ENCODE data around the gene ZNF732. TPM values are rescaled to one million over a fixed set of nuclear protein-coding genes. Genes with fewer than 3 reads are reported as not detected.
"Not testable (repeated sequence)": the region's sequence is repeated elsewhere in the genome, so short reads cannot be mapped to it uniquely, and the experiment has no call there.

The ZNF732 gene
- total and polyA plus RNA-seq, 2 experiments from 2014 or later: not detected

- H3K4me3 ChIP-seq: no peak overlapping the region
- H3K36me3 ChIP-seq (replicated peaks; ENCODE audit: insufficient read depth, low read depth): no peaks in the 10 kb centered on the region
- H3K9me2 ChIP-seq (replicated peaks; ENCODE audit: insufficient read depth): no peaks in the 10 kb centered on the region
- H3K9me3 ChIP-seq (ENCODE audit: low read depth): no peaks in the 10 kb centered on the region
- H3K27me3 ChIP-seq: no peaks in the 10 kb centered on the region
- no peaks in the 10 kb centered on the region for H4K20me1 ChIP-seq (ENCODE audit: insufficient read depth, poor library complexity, severe bottlenecking)
- peak; percentile 35 for DNase-seq (ENCODE audit: low spot score)
- WGBS (ENCODE audit: low lambda C conversion rate, missing lambda C conversion rate): 68% methylated on average over 15 of the region's 15 CpGs
- no peaks in the 10 kb centered on the region for H3K79me2 ChIP-seq
- H3K27ac ChIP-seq: no peak overlapping the region
- H2AFZ ChIP-seq: no peak overlapping the region
- no peak overlapping the region for H3K4me2 ChIP-seq
- TF ChIP-seq EZH2phosphoT487 (IDR thresholded peaks at IDR 0.05; ENCODE audit: low read depth, severe bottlenecking, unreplicated experiment): no peak
- peak; percentile 47 for TF ChIP-seq CTCF (IDR thresholded peaks at IDR 0.05; ENCODE audit: poor library complexity)
- H3K4me1 ChIP-seq (ENCODE audit: insufficient read depth): no peaks in the 10 kb centered on the region
These were observed 63.0 kb downstream of the ZNF732 start for GRCh38 chr4:242121-242848.

GRCh38 chr4:241411-241810 is 63.9 kb downstream of the ZNF732 start:
- not testable (repeated sequence) for H3K4me1 ChIP-seq (ENCODE audit: insufficient read depth); H3K27ac ChIP-seq; H3K9me2 ChIP-seq (replicated peaks; ENCODE audit: insufficient read depth); H4K20me1 ChIP-seq (ENCODE audit: insufficient read depth, poor library complexity, severe bottlenecking); H3K4me3 ChIP-seq; H3K4me2 ChIP-seq; DNase-seq (ENCODE audit: low spot score); H3K27me3 ChIP-seq; H3K36me3 ChIP-seq (replicated peaks; ENCODE audit: insufficient read depth, low read depth); H2AFZ ChIP-seq; H3K79me2 ChIP-seq; H3K9me3 ChIP-seq (ENCODE audit: low read depth)
- 87% methylated on average over 7 of the region's 7 CpGs for WGBS (ENCODE audit: low lambda C conversion rate, missing lambda C conversion rate)

GRCh38 chr4:236028-236427 is 69.2 kb downstream of the ZNF732 start:
- peaks cover 4% of the 10 kb centered on the region for H3K9me3 ChIP-seq (ENCODE audit: low read depth)
- H3K9me2 ChIP-seq (replicated peaks; ENCODE audit: insufficient read depth): no peaks in the 10 kb centered on the region
- H3K4me1 ChIP-seq (ENCODE audit: insufficient read depth): no peaks in the 10 kb centered on the region
- H3K27ac ChIP-seq: no peak overlapping the region
- no peak for DNase-seq (ENCODE audit: low spot score)
- H3K4me2 ChIP-seq: no peak overlapping the region
- no peaks in the 10 kb centered on the region for H3K79me2 ChIP-seq
- no peaks in the 10 kb centered on the region for H4K20me1 ChIP-seq (ENCODE audit: insufficient read depth, poor library complexity, severe bottlenecking)
- no peak overlapping the region for H2AFZ ChIP-seq
- 92% methylated on average over 2 of the region's 2 CpGs for WGBS (ENCODE audit: low lambda C conversion rate, missing lambda C conversion rate)
- no peaks in the 10 kb centered on the region for H3K36me3 ChIP-seq (replicated peaks; ENCODE audit: insufficient read depth, low read depth)
- TF ChIP-seq CTCF (IDR thresholded peaks at IDR 0.05; ENCODE audit: poor library complexity): no peak
- TF ChIP-seq EZH2phosphoT487 (IDR thresholded peaks at IDR 0.05; ENCODE audit: low read depth, severe bottlenecking, unreplicated experiment): no peak
- no peak for TF ChIP-seq EZH2 (IDR thresholded peaks at IDR 0.05; ENCODE audit: borderline replicate concordance)
- no peak overlapping the region for H3K4me3 ChIP-seq
- no peaks in the 10 kb centered on the region for H3K27me3 ChIP-seq

GRCh38 chr4:234178-234577 is 71.1 kb downstream of the ZNF732 start:
- WGBS (ENCODE audit: low lambda C conversion rate, missing lambda C conversion rate): 60% methylated on average over 1 of the region's 1 CpG

More at GRCh38 chr4:234178-234577, 71.1 kb downstream of the ZNF732 start:
- H3K4me1 ChIP-seq (ENCODE audit: insufficient read depth): no peaks in the 10 kb centered on the region
- no peaks in the 10 kb centered on the region for H3K36me3 ChIP-seq (replicated peaks; ENCODE audit: insufficient read depth, low read depth)
- no peaks in the 10 kb centered on the region for H3K79me2 ChIP-seq
- H3K9me3 ChIP-seq (ENCODE audit: low read depth): peaks cover 4% of the 10 kb centered on the region
- no peak for TF ChIP-seq EZH2phosphoT487 (IDR thresholded peaks at IDR 0.05; ENCODE audit: low read depth, severe bottlenecking, unreplicated experiment)
- TF ChIP-seq EZH2 (IDR thresholded peaks at IDR 0.05; ENCODE audit: borderline replicate concordance): no peak
- no peak for TF ChIP-seq CTCF (IDR thresholded peaks at IDR 0.05; ENCODE audit: poor library complexity)
- H4K20me1 ChIP-seq (ENCODE audit: insufficient read depth, poor library complexity, severe bottlenecking): no peaks in the 10 kb centered on the region
- no peaks in the 10 kb centered on the region for H3K9me2 ChIP-seq (replicated peaks; ENCODE audit: insufficient read depth)
- no peak overlapping the region for H3K4me2 ChIP-seq
- H2AFZ ChIP-seq: no peak overlapping the region
- DNase-seq (ENCODE audit: low spot score): no peak
- no peaks in the 10 kb centered on the region for H3K27me3 ChIP-seq
- no peak overlapping the region for H3K4me3 ChIP-seq
- H3K27ac ChIP-seq: no peak overlapping the region

Measured in hepatocyte (in vitro differentiated cells).